Keratinocyte (primary cell): ENCODE measurements around the gene SPOCK1. TPM values are rescaled to one million over a fixed set of nuclear protein-coding genes. Genes with fewer than 3 reads are reported as not detected.

Source experiments
- DNase-seq: peaks from one replicate; pipeline ENCODE4 v3.0.0-alpha.2; 2011; ENCODE audit warnings: low read depth, missing footprints, low spot score
- FAIRE-seq: peaks from 2 replicates; lab custom pipeline; 2011; peaks lifted over from hg19 to GRCh38; lab: Jason Lieb, UNC
- H2AFZ ChIP-seq: 2 replicates; pipeline ENCODE4 v1.6.0; 2012; ENCODE audit warnings: low read length, control low read depth, inconsistent platforms; ENCODE audit not compliant: control insufficient read depth
- H3K27ac ChIP-seq: 2 replicates; pipeline ENCODE4 v1.5.1; 2011; ENCODE audit warnings: low read length; ENCODE audit not compliant: control insufficient read depth, insufficient read depth
- H3K27me3 ChIP-seq: 3 replicates; pipeline ENCODE4 v1.6.0; 2011; ENCODE audit warnings: low read length; ENCODE audit not compliant: control insufficient read depth, insufficient read depth; ENCODE audit errors: extremely low read depth
- H3K36me3 ChIP-seq, 2 experiments: 2 replicates in 1 of 2; 3 replicates in 1 of 2; pipeline ENCODE4 v1.5.1; 2011; ENCODE audit warnings: low read length in 2 of 2, mild to moderate bottlenecking in 1 of 2; ENCODE audit not compliant: control insufficient read depth in 2 of 2, insufficient read depth in 2 of 2; ENCODE audit errors: extremely low read depth in 1 of 2
- H3K4me1 ChIP-seq: 3 replicates; pipeline ENCODE4 v1.5.1; 2011; ENCODE audit warnings: low read length; ENCODE audit not compliant: control insufficient read depth, insufficient read depth; ENCODE audit errors: extremely low read depth
- H3K4me2 ChIP-seq: 3 replicates; pipeline ENCODE4 v1.6.0; 2011; ENCODE audit warnings: low read depth, low read length; ENCODE audit not compliant: control insufficient read depth, insufficient read depth; ENCODE audit errors: extremely low read depth
- H3K4me3 ChIP-seq, 3 experiments: fragments of 200-600 bp in 1 of 3; sonication (generic) in 1 of 3; 2 replicates in 2 of 3; 3 replicates in 1 of 3; pipeline ENCODE4 v1.5.1; 2011 to 2016; ENCODE audit warnings: low read length in 3 of 3, mild to moderate bottlenecking in 3 of 3, control low read depth in 2 of 3, inconsistent platforms in 1 of 3, low read depth in 1 of 3, mixed read lengths in 1 of 3, mixed run types in 1 of 3, moderate library complexity in 1 of 3; ENCODE audit not compliant: control insufficient read depth in 2 of 3, insufficient read depth in 2 of 3; ENCODE audit errors: extremely low read depth in 1 of 3
- H3K79me2 ChIP-seq: 2 replicates; pipeline ENCODE4 v1.6.0; 2012; ENCODE audit warnings: low read length; ENCODE audit not compliant: control insufficient read depth, insufficient read depth
- H3K9ac ChIP-seq: 3 replicates; pipeline ENCODE4 v1.6.0; 2011; ENCODE audit warnings: low read length; ENCODE audit not compliant: control insufficient read depth, insufficient read depth; ENCODE audit errors: extremely low read depth
- H3K9me1 ChIP-seq: 3 replicates; pipeline ENCODE4 v1.6.0; 2011; ENCODE audit warnings: low read length; ENCODE audit not compliant: control insufficient read depth, insufficient read depth; ENCODE audit errors: extremely low read depth
- H3K9me3 ChIP-seq: 2 replicates; pipeline ENCODE4 v1.5.1; 2012; ENCODE audit warnings: low read depth, low read length; ENCODE audit not compliant: control insufficient read depth
- H4K20me1 ChIP-seq: 3 replicates; pipeline ENCODE4 v1.6.0; 2011; ENCODE audit warnings: low read length; ENCODE audit not compliant: control insufficient read depth, insufficient read depth; ENCODE audit errors: extremely low read depth
- EZH2 ChIP-seq: IDR thresholded peaks from one replicate; pipeline ENCODE4 v1.6.1; 2012; ENCODE audit warnings: inconsistent platforms, mild to moderate bottlenecking, low read length, moderate library complexity
- dilution Hi-C: fragments of 300-500 bp; cut with MboI; formaldehyde crosslinking; loops from one replicate; pipeline ENCODE4 v1.7.0; 2020; ENCODE audit warnings: low sequenced_read_pairs; ENCODE audit not compliant: extremely low pct_ligation_motif_present
- polyA plus RNA-seq, 5 experiments: library from polyadenylated mRNA; depleted of rRNA in 3 of 5; stranded (reverse) in 3 of 5; stranded (forward) in 1 of 5; unstranded in 1 of 5; fragments of >200 nt; gene quantifications; 1 replicate in 1 of 5; 2 replicates in 3 of 5; 3 replicates in 1 of 5; pipeline versions ENCODE4 v1.2.1 to v1.2.3, GENCODE V29; 2011 to 2012; ENCODE audit warnings: missing spikeins in 2 of 5, low read depth in 1 of 5, low replicate concordance in 1 of 5
- TF ChIP-seq, protein P1 (sequence below), 3 experiments: IDR thresholded peaks in 1 of 3; conservative IDR thresholded peaks in 1 of 3; optimal IDR thresholded peaks in 1 of 3; 2 replicates in 2 of 3; 3 replicates in 1 of 3; pipeline versions ENCODE3 to v1.5.1; 2011; ENCODE audit warnings: low read length in 3 of 3, mild to moderate bottlenecking in 3 of 3, moderate library complexity in 2 of 3, control low read depth in 1 of 3, inconsistent platforms in 1 of 3; ENCODE audit not compliant: insufficient read depth in 2 of 3; ENCODE audit errors: extremely low read depth in 1 of 3

SPOCK1 gene
- polyA plus RNA-seq, 1 donor (not counting 4 experiments of a cell fraction or from before 2014, with no cell fraction given): 5.5 TPM

- dilution Hi-C loops: no loop called here
- no peak overlapping the region for H3K4me3 ChIP-seq
- H3K9ac ChIP-seq: no peak overlapping the region
- H3K9me1 ChIP-seq: no peaks in the 10 kb centered on the region
- H3K4me1 ChIP-seq: no peaks in the 10 kb centered on the region
- no peaks in the 10 kb centered on the region for H3K27me3 ChIP-seq
- no peaks in the 10 kb centered on the region for H3K9me3 ChIP-seq
- H3K79me2 ChIP-seq: no peaks in the 10 kb centered on the region
- H4K20me1 ChIP-seq: no peaks in the 10 kb centered on the region
- H3K4me2 ChIP-seq: no peak overlapping the region
- FAIRE-seq (no peak), DNase-seq (no peak)
- H3K27ac ChIP-seq: no peak overlapping the region
- no peaks in the 10 kb centered on the region for H3K36me3 ChIP-seq
- H2AFZ ChIP-seq: no peak overlapping the region
- TF ChIP-seq, protein P1, sequence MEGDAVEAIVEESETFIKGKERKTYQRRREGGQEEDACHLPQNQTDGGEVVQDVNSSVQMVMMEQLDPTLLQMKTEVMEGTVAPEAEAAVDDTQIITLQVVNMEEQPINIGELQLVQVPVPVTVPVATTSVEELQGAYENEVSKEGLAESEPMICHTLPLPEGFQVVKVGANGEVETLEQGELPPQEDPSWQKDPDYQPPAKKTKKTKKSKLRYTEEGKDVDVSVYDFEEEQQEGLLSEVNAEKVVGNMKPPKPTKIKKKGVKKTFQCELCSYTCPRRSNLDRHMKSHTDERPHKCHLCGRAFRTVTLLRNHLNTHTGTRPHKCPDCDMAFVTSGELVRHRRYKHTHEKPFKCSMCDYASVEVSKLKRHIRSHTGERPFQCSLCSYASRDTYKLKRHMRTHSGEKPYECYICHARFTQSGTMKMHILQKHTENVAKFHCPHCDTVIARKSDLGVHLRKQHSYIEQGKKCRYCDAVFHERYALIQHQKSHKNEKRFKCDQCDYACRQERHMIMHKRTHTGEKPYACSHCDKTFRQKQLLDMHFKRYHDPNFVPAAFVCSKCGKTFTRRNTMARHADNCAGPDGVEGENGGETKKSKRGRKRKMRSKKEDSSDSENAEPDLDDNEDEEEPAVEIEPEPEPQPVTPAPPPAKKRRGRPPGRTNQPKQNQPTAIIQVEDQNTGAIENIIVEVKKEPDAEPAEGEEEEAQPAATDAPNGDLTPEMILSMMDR (optimal IDR thresholded peaks at IDR 0.05 in 1 of 3, IDR thresholded peaks at IDR 0.05 in 1 of 3, conservative IDR thresholded peaks at IDR 0.05 in 1 of 3; ENCODE audit: extremely low read depth in 1 of 3, insufficient read depth in 2 of 3, low read length in 3 of 3): no peak
- no peak for TF ChIP-seq EZH2
These were observed 312.2 kb downstream of the SPOCK1 start for GRCh38 chr5:137186759-137187461.

- Histone ChIP-seq H3K4me3 (no peak overlapping the region), H3K4me1 (no peaks in the 10 kb centered on the region), H3K9me3 (no peaks in the 10 kb centered on the region), H4K20me1 (no peaks in the 10 kb centered on the region), H3K4me2 (no peak overlapping the region), H3K27me3 (no peaks in the 10 kb centered on the region), H3K79me2 (no peaks in the 10 kb centered on the region), H3K9ac (no peak overlapping the region), H2AFZ (no peak overlapping the region), H3K27ac (no peak overlapping the region), H3K9me1 (no peaks in the 10 kb centered on the region), H3K36me3 (no peaks in the 10 kb centered on the region)
- TF ChIP-seq, protein P1 (optimal IDR thresholded peaks at IDR 0.05 in 1 of 3, IDR thresholded peaks at IDR 0.05 in 1 of 3, conservative IDR thresholded peaks at IDR 0.05 in 1 of 3; ENCODE audit: extremely low read depth in 1 of 3, insufficient read depth in 2 of 3, low read length in 3 of 3): no peak
- no peak for TF ChIP-seq EZH2
- DNase-seq (no peak), FAIRE-seq (no peak)
- dilution Hi-C loops: no loop called here
These were observed 313.9 kb downstream of the SPOCK1 start for GRCh38 chr5:137185193-137185592.
